NAMALWA (cell line): ENCODE results near the gene ENTPD8.

ENCODE experiments used
- DNase-seq: peaks from one replicate; pipeline ENCODE4 v3.0.0-alpha.2; 2015; ENCODE audit warnings: low spot score

The ENTPD8 gene

GRCh38 chr9:137441289-137441934, at the start of gene ENTPD8:
TSS of gene ENTPD8 (minus strand) at chr9:137441357. CDS start at chr9:137438285, 3,072 bp downstream.
- peak; percentile 72 for DNase-seq

GRCh38 chr9:137490532-137491186, 49.5 kb upstream of the ENTPD8 start:
- no peak for DNase-seq

GRCh38 chr9:137488906-137489305, 47.7 kb upstream of the ENTPD8 start:
- no peak for DNase-seq

- no peak for DNase-seq
Measured at GRCh38 chr9:137488327-137488653, 47.1 kb upstream of the ENTPD8 start.

GRCh38 chr9:137487454-137488326, 46.5 kb upstream of the ENTPD8 start:
- DNase-seq: no peak

- no peak for DNase-seq
Measured at GRCh38 chr9:137486545-137487453, 45.6 kb upstream of the ENTPD8 start.

GRCh38 chr9:137486141-137486490, 45.0 kb upstream of the ENTPD8 start:
- no peak for DNase-seq

GRCh38 chr9:137485343-137486140, 44.4 kb upstream of the ENTPD8 start:
- no peak for DNase-seq

- DNase-seq: no peak
Measured at GRCh38 chr9:137484551-137485315, 43.6 kb upstream of the ENTPD8 start.

GRCh38 chr9:137482094-137482781, 41.1 kb upstream of the ENTPD8 start:
- DNase-seq: no peak

- no peak for DNase-seq
Measured at GRCh38 chr9:137480686-137481683, 39.8 kb upstream of the ENTPD8 start.

- no peak for DNase-seq
Measured at GRCh38 chr9:137479892-137480685, 38.9 kb upstream of the ENTPD8 start.

GRCh38 chr9:137478962-137479861, 38.1 kb upstream of the ENTPD8 start:
- DNase-seq: no peak

GRCh38 chr9:137478613-137478961, 37.4 kb upstream of the ENTPD8 start:
- DNase-seq: no peak

GRCh38 chr9:137477778-137478612, 36.8 kb upstream of the ENTPD8 start:
- DNase-seq: no peak

GRCh38 chr9:137476856-137477255, 35.7 kb upstream of the ENTPD8 start:
- no peak for DNase-seq
